Measurements from ENCODE around the gene TNFSF15. TPM values are rescaled to one million over a fixed set of nuclear protein-coding genes. Genes with fewer than 3 reads are reported as not detected.

The TNFSF15 gene
- total and polyA plus RNA-seq, 2 of the 4 experiments (the other 2 are of a cell fraction): 0.03 to 0.18 TPM

GRCh38 chr9:114855488-114855887, 49.6 kb upstream of the TNFSF15 start (continued):
- TF ChIP-seq CTCF (conservative IDR thresholded peaks at IDR 0.05; ENCODE audit: low read depth, low read length) (no peak), RAD21 (IDR thresholded peaks at IDR 0.05; ENCODE audit: low read length) (no peak), CEBPB (IDR thresholded peaks at IDR 0.05; ENCODE audit: low read depth, low read length) (no peak), SMC3 (IDR thresholded peaks at IDR 0.05; ENCODE audit: low read depth, low read length) (no peak)

- ChIA-PET POLR2A (ENCODE audit: unreplicated experiment) (no interaction called here), CTCF (no interaction called here)
- Histone ChIP-seq H3K14ac (replicated peaks; ENCODE audit: low read depth, low read length) (no peak overlapping the region), H3K27me3 (ENCODE audit: control insufficient read depth, insufficient read depth, low read length) (no peaks in the 10 kb centered on the region), H3K27ac (ENCODE audit: insufficient read depth, low read length) (no peak overlapping the region), H2BK15ac (ENCODE audit: low read depth, low read length) (no peak overlapping the region), H3K9me3 (ENCODE audit: control insufficient read depth, insufficient read depth, low read length) (no peaks in the 10 kb centered on the region), H2AK9ac (replicated peaks; ENCODE audit: low read depth, low read length, poor library complexity) (no peak overlapping the region), H3K18ac (ENCODE audit: low read depth, low read length) (no peak overlapping the region), H2BK5ac (ENCODE audit: low read depth, low read length, poor library complexity, severe bottlenecking) (no peak overlapping the region), H3K4me1 (ENCODE audit: control insufficient read depth, insufficient read depth, low read length) (peaks cover 18% of the 10 kb centered on the region), H2BK120ac (ENCODE audit: low read depth, low read length) (no peak overlapping the region), H3K9me1 (ENCODE audit: insufficient read depth, low read length) (no peaks in the 10 kb centered on the region; the same call in 1 of the 2 replicates), H4K5ac (ENCODE audit: low read depth, low read length) (no peak overlapping the region), H2BK20ac (ENCODE audit: low read depth, low read length) (no peak overlapping the region), H3K56ac (ENCODE audit: extremely low read depth, insufficient read depth, low read length) (no peak overlapping the region), H3K4me3 (ENCODE audit: insufficient read depth, low read depth, low read length) (no peak overlapping the region), H4K20me1 (ENCODE audit: insufficient read depth, low read length) (no peaks in the 10 kb centered on the region), H4K8ac (ENCODE audit: low read depth in 2 of 2, low read length in 2 of 2) (no peak overlapping the region), H3K9ac (ENCODE audit: low read depth, low read length) (no peak overlapping the region), H2AK5ac (ENCODE audit: low read depth, low read length) (no peak overlapping the region), H4K91ac (ENCODE audit: insufficient read depth, low read depth, low read length) (no peak overlapping the region), H3K36me3 (ENCODE audit: control insufficient read depth, insufficient read depth, low read length) (no peaks in the 10 kb centered on the region), H3K4ac (ENCODE audit: low read depth, low read length) (no peak overlapping the region), H3K79me1 (ENCODE audit: low read depth in 1 of 2, low read length in 2 of 2) (no peaks in the 10 kb centered on the region), H3K4me2 (ENCODE audit: low read depth, low read length) (no peak overlapping the region), H3K23ac (ENCODE audit: low read depth, low read length) (no peak overlapping the region), H2AFZ (replicated peaks; ENCODE audit: low read length, poor library complexity) (no peak overlapping the region)
- in situ Hi-C loops (cut with MboI; ENCODE audit: low sequenced_read_pairs) (no loop called here), dilution Hi-C loops (cut with HindIII; ENCODE audit: low sequenced_read_pairs, unreplicated experiment) (no loop called here), intact Hi-C loops (cut with micrococcal nuclease) (loop anchor here (5.0 kb wide), 1 partner anchor 42 kb away; no protein-coding TSS in a partner anchor)
- no peak for TF ChIP-seq SMC3 (IDR thresholded peaks at IDR 0.05; ENCODE audit: low read depth, low read length)
- TF ChIP-seq RCOR1 (IDR thresholded peaks at IDR 0.05; ENCODE audit: insufficient replicate concordance, low read length): no peak
- no peak for TF ChIP-seq MAZ (IDR thresholded peaks at IDR 0.05; ENCODE audit: borderline replicate concordance, low read depth, low read length)
- TF ChIP-seq FOS (IDR thresholded peaks at IDR 0.05; ENCODE audit: low read depth, low read length): no peak
- BruUV-seq (replicated peaks): no TSS peak
- WGBS, 2 experiments (ENCODE audit: extremely low coverage in 2 of 2, insufficient read length in 1 of 2): no CpG with 5 or more reads among the region's 7 CpGs
- no peak for ATAC-seq (ENCODE audit: low read depth)
- no peak for DNase-seq
Measured at GRCh38 chr9:114854736-114855355, 49.0 kb upstream of the TNFSF15 start.

Data from IMR-90 (cell line).